Panc1 (cell line): ENCODE results near the gene NAGLU.

ENCODE experiments used
- TF ChIP-seq, protein P1 (sequence below): fragments of 450-650 bp; IDR thresholded peaks from 2 replicates; pipeline ENCODE4 v1.5.1; 2017; ENCODE audit warnings: mild to moderate bottlenecking
- TF ChIP-seq, protein P2 (sequence below), 2 experiments: IDR thresholded peaks; 2 replicates each; pipeline ENCODE4 v1.6.1; 2011 to 2012; ENCODE audit warnings: low read depth in 2 of 2, control low read depth in 1 of 2, low read length in 1 of 2, mild to moderate bottlenecking in 1 of 2, moderate library complexity in 1 of 2; ENCODE audit not compliant: insufficient read depth in 1 of 2

DNA sequence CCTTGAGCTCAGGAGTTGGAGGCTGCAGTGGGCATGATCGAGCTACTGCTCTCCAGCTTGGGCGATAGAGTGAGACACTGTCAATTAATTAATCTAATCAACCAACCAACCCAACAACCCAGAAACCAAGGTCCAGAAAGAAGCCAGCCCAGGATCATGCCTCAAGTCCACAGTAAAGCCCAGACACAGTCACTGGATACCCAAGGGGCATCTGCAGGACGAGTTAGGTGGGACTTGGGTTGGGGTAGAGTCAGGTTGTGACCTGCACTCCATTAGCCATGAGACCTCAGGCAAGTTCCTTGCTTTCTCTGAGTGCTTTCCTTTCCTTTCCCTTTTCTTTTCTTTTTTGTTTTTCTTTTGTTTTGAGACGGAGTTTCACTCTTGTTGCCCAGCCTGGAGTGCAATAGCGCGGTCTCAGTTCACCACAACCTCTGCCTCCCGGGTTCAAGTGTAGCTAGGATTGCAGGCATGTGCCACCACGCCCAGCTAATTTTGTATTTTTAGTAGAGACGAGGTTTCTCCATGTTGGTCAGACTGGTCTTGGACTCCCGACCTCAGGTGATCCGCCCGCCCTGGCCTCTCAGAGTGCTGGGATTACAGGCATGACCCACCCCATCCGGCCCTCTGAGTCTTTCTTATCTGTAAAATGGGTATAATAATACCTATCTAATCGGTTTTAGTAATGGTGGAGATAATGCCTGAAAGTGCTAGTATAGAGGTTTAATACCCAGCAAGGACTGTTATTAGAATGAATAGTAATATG, 13.1 kb downstream of the NAGLU start:
- TF ChIP-seq, protein P1, sequence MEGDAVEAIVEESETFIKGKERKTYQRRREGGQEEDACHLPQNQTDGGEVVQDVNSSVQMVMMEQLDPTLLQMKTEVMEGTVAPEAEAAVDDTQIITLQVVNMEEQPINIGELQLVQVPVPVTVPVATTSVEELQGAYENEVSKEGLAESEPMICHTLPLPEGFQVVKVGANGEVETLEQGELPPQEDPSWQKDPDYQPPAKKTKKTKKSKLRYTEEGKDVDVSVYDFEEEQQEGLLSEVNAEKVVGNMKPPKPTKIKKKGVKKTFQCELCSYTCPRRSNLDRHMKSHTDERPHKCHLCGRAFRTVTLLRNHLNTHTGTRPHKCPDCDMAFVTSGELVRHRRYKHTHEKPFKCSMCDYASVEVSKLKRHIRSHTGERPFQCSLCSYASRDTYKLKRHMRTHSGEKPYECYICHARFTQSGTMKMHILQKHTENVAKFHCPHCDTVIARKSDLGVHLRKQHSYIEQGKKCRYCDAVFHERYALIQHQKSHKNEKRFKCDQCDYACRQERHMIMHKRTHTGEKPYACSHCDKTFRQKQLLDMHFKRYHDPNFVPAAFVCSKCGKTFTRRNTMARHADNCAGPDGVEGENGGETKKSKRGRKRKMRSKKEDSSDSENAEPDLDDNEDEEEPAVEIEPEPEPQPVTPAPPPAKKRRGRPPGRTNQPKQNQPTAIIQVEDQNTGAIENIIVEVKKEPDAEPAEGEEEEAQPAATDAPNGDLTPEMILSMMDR, result no peak
- TF ChIP-seq, protein P2, sequence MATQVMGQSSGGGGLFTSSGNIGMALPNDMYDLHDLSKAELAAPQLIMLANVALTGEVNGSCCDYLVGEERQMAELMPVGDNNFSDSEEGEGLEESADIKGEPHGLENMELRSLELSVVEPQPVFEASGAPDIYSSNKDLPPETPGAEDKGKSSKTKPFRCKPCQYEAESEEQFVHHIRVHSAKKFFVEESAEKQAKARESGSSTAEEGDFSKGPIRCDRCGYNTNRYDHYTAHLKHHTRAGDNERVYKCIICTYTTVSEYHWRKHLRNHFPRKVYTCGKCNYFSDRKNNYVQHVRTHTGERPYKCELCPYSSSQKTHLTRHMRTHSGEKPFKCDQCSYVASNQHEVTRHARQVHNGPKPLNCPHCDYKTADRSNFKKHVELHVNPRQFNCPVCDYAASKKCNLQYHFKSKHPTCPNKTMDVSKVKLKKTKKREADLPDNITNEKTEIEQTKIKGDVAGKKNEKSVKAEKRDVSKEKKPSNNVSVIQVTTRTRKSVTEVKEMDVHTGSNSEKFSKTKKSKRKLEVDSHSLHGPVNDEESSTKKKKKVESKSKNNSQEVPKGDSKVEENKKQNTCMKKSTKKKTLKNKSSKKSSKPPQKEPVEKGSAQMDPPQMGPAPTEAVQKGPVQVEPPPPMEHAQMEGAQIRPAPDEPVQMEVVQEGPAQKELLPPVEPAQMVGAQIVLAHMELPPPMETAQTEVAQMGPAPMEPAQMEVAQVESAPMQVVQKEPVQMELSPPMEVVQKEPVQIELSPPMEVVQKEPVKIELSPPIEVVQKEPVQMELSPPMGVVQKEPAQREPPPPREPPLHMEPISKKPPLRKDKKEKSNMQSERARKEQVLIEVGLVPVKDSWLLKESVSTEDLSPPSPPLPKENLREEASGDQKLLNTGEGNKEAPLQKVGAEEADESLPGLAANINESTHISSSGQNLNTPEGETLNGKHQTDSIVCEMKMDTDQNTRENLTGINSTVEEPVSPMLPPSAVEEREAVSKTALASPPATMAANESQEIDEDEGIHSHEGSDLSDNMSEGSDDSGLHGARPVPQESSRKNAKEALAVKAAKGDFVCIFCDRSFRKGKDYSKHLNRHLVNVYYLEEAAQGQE (IDR thresholded peaks at IDR 0.05; ENCODE audit: insufficient read depth in 1 of 2, low read depth in 2 of 2, low read length in 1 of 2), result no peak
